Medulla oblongata (tissue), 1 donor: Measurements from ENCODE around the gene SLC35F3.
"Not testable (repeated sequence)": the region's sequence is repeated elsewhere in the genome, so short reads cannot be mapped to it uniquely, and the experiment has no call there.

Source experiments
- DNase-seq: peaks from one replicate; pipeline ENCODE4 v3.0.0-alpha.2; 2015; ENCODE audit errors: extremely low spot score

The SLC35F3 gene

DNA sequence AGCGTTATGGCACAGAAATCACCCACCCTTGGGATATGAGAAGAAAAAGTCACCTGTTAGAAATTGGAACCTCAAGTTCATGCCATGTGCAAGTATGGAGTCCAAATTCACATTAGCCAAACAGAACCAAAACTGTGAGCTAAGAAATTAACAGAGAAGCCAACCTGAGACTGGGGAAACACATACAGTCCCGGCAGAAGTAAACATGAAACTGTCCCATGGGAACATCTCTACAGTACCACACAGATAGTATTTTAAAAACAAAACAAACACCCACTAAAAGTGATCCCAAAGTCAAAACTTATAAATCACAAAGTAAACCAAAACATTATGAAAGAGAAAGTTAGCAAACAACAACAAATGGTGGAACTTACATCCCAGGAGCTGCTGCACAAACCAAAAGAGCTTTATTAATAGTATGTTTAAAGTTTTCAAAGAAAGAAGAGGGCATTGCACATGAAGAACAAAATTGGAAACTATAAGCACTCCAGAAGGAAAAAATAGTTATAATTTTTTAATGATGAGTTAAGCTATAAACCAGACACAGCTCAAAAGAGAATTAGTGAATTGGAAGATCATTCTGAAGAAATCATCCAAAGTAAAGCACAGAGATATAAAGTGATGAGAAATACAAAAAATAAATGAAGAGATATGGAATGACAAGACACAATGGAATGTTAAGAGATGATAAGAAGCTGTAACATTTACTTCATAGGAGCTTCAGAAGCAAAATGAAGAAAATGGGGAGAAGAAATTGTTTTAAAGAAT, 385.2 kb downstream of the SLC35F3 start:
- no peak for DNase-seq

DNA sequence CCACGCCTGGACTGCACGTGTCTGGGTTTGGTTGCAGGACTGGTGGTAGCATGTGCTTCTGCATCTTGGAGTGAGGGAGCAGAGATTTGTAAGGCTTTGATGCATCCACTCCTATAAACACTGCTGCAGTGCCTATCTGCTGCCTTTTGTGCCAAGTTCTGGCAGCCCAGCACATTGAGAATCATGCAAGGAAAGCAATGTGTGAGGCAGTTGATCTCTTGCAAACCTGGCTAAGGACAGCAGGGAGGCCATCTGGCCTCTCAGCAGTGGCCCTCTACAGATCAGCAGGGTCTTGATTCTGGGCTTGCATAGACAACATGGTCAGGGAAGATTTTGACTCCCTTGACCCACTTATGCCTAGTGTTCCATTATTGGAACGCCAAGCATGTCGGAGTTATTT, 387.5 kb downstream of the SLC35F3 start:
- DNase-seq: no peak

DNA sequence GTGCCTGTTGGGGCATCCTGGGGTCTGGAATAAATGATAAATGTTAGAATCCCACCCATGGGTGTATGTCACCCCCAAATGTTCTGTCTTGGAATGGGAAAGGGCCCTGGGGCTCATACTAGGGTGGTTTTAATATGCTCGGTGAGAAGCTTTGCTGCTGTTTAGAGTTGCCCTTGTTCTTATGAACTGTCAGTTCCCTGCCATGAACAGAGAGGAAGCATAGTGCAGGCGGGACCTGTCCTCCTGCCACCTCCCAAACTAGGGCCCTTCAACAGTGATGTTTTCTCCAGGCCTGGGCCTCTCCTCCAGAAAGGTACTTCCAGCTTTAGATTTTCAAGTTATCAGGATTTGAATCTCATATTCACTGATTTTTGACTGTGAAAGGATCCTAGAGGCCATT, 388.1 kb downstream of the SLC35F3 start:
- DNase-seq: no peak

DNA sequence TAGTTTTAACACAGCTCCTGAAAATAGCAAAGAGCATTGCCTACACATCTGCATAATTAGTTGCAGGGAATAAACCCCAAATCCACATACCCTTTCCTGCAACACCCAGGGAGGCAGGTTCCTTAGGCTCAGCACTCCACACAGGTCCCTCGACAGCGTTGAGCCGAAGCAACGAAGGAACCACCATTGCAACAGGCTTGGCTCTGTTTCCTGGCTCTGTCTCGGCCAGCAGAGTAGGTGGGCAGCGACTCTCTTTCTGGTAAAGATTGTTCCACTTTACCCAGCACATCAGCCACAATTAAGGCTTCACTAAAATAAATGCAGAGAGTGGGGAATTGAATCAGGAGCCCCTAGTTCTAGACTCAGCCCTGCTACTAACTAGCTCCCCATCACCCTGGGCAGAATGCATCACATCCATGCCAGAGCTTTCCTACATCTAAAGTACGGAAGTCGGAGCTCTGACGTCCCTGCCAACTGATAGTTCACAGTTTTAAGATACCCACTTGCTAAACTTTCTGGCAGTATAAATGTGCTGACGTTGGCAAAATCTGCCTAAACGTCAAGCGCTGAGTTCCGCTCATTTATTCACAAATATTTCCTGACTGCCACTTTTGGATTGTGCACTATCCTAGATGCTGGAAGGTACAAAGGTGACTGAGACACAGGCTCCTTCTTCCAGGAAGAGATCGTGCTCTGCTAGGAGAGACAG, 389.8 kb downstream of the SLC35F3 start:
- no peak for DNase-seq

DNA sequence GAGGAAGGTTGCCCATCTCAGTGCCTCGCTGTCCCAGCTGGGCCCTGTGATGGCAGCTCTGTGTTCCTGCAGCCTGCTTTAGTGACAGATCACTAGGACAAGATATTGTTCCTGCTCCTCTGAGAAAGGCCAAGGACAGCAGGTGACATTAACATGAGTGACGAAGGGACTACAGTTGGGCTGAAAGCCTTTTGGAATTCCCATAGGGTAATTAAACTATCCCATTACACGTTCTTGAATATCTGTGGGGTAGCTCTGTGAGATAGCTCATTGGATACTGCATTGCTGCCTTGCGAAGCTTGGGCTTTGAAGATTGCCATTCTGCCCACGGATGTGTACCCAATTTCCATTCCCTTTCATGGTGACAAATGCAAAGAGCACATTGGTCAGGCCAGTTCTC, 390.6 kb downstream of the SLC35F3 start:
- no peak for DNase-seq

DNA sequence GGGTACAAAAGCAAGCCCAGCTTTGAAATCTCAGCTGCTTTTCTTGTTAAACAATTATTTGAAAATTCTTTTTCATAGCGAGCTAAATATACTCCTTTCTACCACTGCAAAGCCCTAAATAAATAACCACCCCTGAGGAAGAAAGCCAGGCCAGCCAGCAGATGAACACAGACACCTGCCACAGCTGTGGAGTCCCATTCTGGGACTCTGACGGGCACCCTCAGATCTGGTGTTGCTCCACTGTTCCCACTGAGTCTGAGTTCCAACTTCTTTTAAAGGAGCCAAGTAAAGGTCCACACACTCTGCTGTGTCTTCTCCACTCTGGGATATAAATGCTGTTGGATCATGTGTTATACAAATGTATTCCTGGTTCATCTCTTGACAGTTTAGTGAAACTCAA, 391.1 kb downstream of the SLC35F3 start:
- DNase-seq: no peak

DNA sequence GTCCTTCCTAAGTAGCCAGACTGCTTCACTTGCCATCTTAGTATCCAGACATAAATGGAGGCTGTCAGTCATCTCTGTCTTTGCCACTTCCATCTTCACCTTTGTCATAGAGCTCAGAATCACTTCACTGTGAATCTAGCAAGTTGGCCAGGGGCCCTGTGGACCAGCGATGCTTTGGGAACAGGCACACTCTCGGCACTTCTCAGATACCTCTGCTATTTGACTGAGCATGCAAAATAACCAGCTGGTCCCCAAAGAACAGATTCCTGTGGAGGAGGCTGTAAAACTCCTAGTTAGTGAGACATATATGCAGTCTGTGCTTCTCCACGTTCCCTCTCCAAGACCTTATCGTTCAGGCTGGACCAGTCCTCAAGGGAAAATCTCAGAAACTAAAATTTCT, 392.0 kb downstream of the SLC35F3 start:
- no peak for DNase-seq

DNA sequence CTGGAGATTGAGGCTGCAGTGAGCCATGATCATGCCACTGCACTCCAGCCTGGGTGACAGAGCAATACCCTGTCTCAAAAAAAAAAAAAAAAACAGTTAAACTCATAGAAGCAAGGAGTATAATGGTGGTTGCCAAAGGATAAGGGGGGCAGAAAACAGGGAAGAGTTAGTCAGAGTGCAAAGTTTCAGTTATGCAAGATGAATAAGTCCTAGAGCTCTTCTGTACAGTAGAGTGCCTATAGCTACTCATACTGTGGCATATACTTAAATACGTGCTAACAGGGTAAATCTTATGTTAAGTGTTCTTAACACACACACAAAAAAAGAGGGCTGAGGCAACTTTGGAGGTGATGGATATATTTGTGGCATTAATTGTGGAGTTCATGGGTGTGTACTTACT, 393.2 kb downstream of the SLC35F3 start:
- DNase-seq: no peak

DNA sequence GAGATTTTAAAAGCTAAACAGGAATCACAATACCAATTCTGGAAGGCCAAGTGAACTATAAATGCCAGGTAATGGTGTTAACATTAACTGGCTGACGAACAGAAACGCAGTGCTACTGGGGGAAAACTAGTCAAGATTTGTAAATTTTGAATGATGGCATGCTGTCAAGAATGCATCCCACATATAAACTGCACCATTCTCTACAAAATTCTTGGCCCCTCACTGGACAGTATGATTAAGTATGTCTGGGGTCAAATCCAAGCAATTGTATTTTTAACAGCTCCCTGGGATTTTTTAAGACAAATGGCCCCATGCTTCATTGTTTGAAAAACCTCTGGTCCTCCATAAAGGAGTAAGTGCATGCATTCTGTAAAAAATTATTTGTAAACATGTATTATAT, 395.6 kb downstream of the SLC35F3 start:
- DNase-seq: no peak

DNA sequence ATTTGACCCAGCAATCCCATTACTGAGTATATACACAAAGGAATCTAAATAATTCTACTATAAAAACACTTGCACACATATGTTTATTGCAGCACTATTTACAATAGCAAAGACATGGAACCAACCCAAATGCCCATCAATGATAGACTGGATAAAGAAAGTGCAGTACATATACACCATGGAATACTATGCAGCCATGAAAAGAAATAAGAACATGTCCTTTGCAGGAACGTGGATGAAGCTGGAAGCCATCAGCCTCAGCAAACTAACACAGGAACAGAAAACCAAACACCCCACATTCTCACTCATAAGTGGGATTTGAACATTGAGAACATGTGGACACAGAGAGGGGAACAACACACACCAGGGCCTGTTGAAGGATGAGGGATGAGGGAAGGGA, 397.2 kb downstream of the SLC35F3 start:
- not testable (repeated sequence) for DNase-seq

DNA sequence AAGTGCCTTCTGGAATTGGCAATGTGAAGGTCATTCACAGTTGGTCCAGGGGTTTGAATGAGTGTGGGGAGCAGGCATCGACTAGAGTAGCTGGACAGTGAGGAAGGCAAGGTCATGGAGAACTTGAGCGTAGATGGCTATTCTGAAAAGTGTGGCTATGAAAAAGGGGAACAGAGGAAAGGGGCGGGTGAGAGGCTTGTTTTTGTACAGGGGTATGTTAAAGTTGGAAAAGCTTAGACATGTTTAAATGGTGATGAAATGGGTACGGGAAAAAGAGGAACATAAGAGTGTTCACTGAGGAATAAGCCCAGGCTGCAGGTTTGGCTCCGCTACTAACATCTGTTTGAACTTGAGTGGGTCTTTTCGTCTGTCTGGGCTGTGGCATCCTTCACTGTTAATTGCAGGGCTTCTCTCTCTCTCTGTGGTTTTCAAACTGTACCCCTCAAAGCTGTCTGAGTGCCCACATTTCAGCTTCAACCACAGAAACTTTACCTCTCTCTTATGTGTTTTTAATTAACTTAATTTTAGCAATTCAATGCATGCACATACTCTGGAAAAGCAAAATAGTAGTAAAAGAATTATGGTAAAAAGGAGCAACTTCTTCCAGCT, 398.0 kb downstream of the SLC35F3 start:
- no peak for DNase-seq

DNA sequence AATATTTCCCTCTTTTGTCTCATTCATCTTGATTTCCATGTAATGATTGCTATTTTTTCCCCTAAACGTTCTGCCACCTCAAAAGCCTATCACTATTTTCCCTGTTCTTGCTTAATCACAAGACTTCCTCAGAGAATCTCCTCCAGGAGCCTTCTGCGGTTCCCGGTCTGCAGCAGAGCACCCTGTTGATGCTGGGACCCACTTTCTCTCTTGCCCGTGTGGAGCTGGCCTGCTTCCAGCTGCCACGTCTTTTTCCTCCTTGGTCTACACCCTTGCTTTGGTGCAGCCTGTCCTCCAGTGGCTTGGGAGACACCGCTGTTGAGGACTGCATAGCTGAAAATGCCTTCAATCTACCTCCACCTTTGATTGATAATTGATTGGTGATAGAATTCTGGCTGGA, 398.8 kb downstream of the SLC35F3 start:
- no peak for DNase-seq

DNA sequence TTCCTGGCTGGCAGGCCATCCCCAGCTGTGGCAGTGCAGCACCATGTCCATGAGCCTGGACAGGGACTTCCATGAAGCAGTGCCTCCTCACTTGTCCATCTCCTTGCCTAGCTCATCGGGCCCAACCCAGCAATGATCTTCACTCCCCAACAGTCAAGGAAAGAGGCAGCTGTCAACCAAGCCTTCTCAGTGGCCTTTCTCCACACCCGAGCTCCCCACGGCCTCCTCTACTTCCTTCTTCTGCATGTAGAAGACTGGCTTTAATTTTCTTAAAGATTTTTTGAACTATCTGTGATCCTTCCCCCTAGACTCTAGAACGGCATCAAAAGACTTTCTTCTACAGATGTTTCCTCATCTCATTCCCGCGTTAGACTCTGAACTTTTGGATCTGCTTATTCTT, 403.2 kb downstream of the SLC35F3 start:
- no peak for DNase-seq

DNA sequence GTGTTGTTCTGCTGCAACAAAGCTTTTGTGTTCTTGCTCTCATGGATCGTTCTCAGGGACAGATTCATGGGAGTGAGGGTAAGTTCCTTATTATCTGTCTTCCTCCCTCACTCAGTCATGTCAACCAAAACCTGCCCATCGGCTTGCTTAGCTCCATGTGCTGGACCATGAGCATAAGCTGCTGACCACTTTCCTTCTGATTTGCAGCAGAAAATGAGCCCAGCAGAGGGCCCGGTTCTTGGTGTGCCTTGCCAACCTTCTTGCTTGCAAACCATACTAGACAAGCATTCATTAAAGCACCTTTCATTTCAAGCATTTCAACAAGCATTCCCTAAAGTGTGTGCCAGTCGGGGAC, 404.7 kb downstream of the SLC35F3 start:
- no peak for DNase-seq

DNA sequence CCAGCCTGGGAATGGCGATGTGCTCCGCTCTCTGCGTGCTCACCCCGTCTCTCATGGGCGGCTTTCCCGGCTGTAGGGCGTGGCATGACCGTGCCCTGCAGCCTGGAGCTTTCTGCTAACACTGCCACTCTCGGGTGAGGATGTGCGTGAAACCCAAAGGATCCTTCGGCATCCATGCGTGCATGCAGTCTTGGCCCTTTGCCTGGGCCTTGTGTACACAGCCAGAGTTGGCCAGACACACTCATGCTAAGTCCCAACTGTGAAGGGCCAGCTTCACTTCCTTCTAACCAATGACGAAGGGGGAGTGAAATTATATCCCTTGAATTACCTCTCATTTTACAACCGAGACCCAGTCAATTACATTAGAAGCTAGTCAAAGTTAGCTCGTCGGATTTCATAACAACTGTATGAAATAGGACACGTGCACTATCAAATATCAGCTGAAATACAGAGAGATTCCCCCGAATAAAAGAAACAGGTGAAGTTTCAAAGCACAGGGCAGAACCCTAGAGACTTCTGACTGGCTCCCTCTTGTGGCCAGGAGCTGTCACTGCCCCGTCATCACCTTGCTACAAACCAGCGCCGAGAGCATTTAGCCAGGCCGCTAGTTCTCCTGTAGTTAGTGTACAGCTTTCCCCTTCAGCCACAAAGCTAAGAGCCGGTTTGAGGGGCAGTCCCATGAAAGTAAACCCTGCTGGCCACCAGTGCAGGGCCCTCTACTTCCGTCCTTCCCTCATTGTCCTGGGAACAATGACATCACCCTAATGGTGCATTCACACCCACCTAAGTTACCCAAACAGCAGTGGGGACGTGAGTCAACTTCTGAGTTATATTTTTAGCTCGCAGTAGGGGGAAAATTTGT, 405.4 kb downstream of the SLC35F3 start:
- peak; percentile 58 for DNase-seq

DNA sequence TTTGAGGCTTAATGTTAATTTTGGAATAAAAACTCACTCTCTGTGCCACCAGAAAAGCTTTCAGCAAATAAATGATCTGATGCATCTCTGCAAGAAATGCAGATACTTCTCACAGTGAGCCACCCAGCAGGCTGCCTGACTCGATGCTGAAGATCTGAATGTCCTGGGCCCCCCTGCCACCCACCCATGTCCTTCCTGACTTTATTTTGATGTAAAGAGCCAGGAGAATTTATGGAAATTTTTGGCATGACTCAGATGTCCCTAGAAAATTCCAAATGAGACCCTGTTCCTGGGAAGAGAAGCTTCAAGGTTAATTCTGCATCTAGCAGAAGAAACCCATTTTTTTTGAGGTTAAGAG, 406.0 kb downstream of the SLC35F3 start:
- DNase-seq: no peak

DNA sequence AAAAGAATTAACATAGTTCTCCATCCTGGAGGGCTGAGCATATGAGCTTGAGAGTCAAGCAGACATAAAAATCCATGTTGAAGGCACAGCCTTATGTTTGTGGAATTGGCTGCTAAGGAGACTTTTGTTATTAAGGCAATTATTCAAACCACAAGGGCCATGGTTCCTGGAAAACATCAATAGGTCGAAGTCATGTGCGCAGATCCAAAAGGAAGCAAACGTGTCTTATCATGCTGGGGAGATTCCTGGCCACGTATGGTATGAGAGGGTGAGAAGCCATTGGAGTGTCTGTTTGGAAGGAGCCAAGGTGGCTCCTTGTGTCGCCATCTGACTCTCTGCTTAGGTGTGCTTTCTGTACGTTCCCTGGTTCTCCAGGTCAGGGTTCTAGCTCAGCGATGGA, 406.9 kb downstream of the SLC35F3 start:
- DNase-seq: no peak

DNA sequence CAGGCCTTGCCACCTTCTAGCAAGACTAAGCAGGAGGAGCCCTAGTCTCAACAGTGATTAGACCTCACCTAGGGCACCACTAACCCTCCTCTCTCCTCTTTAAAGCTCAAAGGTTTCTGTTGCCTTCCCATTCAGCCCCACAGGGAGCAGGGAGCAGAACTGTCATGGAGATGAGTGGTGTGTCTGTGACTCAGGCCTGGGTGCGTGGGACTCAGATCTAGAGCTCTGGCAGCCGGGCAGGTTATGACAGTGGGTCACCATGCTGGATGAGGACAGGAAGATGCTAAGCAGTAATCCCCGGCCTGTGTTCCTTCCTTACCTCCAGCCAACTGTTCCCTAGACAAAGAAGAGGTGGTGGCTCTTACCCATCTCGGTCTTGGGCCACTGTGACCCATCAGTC, 408.7 kb downstream of the SLC35F3 start:
- DNase-seq: no peak

DNA sequence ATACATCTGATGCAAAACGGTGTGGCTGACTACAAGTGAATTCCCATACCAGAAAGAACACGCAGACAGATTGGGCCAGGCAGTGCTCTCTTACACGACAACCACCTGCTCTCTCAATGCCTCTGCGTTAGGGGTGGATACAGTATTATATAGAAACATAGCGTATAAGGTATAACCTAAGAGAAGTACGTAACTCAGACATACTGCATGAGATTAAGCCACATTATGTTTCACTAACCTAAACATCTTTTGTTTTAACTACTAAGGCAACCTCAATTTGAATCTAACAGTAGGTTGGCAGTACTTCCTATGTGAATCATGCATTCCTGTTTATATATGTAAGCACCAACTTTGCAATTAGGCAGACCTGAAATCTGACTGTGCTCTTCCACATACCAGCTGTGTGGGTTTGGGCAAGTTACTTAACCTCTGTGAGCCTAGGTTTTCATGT, 410.6 kb downstream of the SLC35F3 start:
- no peak for DNase-seq

DNA sequence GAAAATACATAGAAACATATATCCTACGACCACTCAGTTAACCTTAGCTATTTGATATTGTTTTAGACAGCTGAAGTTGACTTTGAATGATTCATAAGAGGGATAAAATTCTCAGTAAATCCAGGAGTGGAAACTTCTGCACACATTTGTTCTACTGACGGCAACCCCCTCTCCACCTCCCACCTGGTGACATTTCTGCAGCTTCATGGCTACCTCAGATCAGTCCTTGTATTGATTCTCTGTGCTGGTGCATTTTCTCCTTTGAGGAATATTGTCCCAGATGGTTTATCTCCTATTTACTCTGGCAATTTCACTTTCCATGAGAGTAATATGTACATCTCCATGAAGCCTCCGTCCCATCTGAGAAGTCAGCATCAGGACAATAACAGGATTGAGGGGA, 411.1 kb downstream of the SLC35F3 start:
- DNase-seq: no peak

DNA sequence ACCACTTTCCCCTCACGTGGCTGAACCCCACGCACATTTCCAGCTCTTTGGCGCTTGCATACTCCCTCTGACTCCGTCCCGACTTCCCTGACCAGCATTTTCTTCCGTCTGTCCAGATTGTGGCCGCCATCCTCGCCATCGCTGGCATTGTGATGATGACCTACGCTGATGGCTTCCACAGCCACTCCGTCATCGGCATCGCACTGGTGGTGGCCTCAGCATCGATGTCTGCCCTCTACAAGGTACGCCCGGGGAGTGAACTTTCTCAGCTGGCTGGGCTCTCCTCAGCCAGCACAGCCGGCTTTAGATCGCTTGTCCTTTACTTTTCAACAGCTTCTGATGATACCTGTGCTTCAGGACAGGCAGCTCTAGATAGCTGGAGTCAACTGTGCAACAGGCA, 412.0 kb downstream of the SLC35F3 start:
- no peak for DNase-seq

DNA sequence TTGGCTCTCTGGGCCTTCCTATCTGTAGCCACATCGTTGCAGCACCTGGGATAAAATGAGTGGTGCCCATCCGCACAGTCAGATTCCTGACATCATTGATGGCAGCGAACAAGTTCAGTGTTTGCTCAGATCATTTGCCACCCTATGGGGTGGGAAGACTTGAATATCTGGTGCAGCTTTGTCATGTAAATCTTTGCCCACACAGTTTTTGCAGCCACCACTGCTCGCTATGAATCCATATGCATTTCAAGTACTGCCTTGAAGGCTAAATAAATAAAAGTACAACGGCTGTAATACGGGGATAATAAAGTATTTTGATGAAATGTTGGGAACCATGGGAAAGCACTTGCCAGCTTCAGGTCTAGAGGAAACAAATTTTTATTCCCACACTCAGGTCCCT, 412.5 kb downstream of the SLC35F3 start:
- DNase-seq: no peak
